Choroid plexus epithelial cell (primary cell): ENCODE results near the gene DENND11.

ENCODE experiments used
- DNase-seq: peaks from one replicate; pipeline ENCODE4 v3.0.0-alpha.2; 2010; ENCODE audit warnings: low read depth
- H3K4me3 ChIP-seq: 2 replicates; pipeline ENCODE4 v1.5.1; 2011; ENCODE audit warnings: low read depth, mild to moderate bottlenecking, control low read depth, low read length, moderate library complexity
- TF ChIP-seq, protein P1 (sequence below): conservative IDR thresholded peaks from 2 replicates; pipeline ENCODE4 v1.5.1; 2011; ENCODE audit warnings: low read depth, mild to moderate bottlenecking, control low read depth, inconsistent platforms, low read length, moderate library complexity

Gene DENND11

GRCh38 chr7:141665208-141666035, 36.5 kb downstream of the DENND11 start:
- TF ChIP-seq, protein P1, sequence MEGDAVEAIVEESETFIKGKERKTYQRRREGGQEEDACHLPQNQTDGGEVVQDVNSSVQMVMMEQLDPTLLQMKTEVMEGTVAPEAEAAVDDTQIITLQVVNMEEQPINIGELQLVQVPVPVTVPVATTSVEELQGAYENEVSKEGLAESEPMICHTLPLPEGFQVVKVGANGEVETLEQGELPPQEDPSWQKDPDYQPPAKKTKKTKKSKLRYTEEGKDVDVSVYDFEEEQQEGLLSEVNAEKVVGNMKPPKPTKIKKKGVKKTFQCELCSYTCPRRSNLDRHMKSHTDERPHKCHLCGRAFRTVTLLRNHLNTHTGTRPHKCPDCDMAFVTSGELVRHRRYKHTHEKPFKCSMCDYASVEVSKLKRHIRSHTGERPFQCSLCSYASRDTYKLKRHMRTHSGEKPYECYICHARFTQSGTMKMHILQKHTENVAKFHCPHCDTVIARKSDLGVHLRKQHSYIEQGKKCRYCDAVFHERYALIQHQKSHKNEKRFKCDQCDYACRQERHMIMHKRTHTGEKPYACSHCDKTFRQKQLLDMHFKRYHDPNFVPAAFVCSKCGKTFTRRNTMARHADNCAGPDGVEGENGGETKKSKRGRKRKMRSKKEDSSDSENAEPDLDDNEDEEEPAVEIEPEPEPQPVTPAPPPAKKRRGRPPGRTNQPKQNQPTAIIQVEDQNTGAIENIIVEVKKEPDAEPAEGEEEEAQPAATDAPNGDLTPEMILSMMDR: no peak
- no peak overlapping the region for H3K4me3 ChIP-seq
- no peak for DNase-seq

DNA sequence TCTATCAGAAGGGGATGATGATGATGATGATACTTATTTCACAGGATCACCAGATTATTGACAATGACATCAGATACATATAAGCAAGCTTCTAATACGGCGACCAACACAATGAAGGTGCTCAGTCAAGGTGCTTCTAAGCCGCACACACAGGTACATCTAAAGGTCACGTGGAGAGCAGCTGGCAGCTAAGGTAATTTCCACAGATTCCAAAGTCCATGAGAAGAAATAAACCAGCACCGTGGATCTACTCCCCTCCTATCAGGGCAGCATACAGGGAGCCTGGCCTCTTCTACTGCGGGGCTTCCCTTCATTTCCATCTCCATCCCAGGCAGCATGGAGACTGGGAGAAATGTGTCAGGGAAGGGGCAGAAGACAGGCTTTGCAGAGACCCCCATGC, 37.5 kb downstream of the DENND11 start:
- no peak overlapping the region for H3K4me3 ChIP-seq
- no peak for DNase-seq
- TF ChIP-seq, protein P1: no peak

DNA sequence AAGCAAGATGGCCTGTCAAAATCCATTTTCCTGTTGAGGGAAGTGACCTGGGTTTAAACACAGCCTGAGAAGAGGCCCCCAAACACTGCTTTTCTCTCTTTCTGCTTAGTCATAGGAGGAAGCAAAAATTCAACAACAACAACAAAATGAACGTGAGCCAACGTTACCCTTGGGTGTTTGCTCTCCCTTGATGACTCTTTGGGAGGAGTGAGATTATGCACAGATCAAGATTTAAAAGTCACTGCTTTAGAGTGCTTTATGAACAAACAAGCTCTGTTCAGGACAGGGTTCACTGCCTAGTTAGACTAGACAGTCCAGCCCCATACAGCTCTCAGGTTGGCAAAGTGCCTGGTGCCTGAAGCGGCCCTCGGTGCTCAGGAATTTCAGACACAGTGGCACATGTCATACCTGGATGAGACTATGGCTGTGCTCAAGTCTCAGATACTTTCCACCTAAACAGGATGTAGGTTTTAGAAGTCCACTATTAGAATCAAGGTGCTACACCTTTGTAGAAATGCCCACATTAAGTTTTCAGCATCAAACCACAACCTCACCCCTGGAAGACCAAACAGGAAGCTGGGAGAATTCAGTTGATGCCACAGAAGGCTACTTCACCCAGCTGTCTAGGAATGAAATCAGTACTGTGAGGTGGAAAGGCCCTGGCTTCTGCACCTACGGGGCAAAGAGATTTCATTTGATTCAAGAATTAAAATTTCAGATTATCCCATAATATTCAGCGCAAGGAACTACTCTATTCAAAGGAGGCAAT, 38.7 kb downstream of the DENND11 start:
- no peak overlapping the region for H3K4me3 ChIP-seq
- TF ChIP-seq, protein P1: no peak
- peak; percentile 26 for DNase-seq

GRCh38 chr7:141660259-141660658, 41.7 kb downstream of the DENND11 start:
- TF ChIP-seq, protein P1: no peak
- no peak for DNase-seq
- H3K4me3 ChIP-seq: no peak overlapping the region

DNA sequence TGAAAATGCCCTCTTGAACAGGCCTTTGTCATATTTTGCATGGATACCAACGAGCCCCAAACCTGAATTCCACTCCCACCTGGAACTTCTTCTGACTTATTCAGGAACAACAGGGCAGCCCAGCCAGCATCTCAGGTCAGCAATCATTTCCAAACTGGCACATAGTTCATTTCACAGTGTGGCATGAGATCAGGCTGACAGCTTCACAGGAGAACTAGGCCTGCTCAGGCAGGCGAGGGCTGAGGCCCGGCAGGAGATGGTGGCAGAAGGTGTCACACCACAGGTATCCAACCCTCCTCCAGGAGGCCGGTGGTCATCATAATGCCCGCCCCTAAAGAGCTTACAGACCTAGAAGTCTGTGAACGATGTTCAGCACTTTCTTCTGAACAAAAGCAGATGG, 42.5 kb downstream of the DENND11 start:
- no peak overlapping the region for H3K4me3 ChIP-seq
- no peak for DNase-seq
- TF ChIP-seq, protein P1: no peak

DNA sequence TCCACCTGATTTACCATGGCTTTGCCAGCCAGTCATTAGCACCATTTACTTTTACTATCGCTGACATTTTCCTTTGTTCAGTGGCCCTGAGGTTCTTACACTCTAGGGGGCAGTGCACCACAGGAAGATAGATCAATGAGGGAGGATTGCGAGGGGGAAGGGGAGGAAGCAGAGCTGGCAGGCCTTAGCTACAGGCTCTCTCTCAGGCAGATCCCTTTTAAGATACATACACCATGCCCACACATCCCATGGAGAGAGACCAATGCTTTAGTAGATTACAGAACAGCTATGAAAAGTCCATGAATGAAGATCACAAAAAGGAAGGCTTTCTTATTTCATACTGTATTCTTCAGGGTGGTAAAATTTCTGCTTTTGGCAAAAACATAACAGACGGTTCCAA, 47.4 kb downstream of the DENND11 start:
- H3K4me3 ChIP-seq: no peak overlapping the region
- TF ChIP-seq, protein P1: peak; percentile 90
- DNase-seq: peak; percentile 86
